NCI-H345 (cell line): Measurements from ENCODE around the gene NPDC1.
"Not testable (repeated sequence)": the region's sequence is repeated elsewhere in the genome, so short reads cannot be mapped to it uniquely, and the experiment has no call there.

Source experiments
- DNase-seq: peaks from one replicate; lab custom pipeline; 2025; lab: John Stamatoyannopoulos, UW

NPDC1 gene

DNA sequence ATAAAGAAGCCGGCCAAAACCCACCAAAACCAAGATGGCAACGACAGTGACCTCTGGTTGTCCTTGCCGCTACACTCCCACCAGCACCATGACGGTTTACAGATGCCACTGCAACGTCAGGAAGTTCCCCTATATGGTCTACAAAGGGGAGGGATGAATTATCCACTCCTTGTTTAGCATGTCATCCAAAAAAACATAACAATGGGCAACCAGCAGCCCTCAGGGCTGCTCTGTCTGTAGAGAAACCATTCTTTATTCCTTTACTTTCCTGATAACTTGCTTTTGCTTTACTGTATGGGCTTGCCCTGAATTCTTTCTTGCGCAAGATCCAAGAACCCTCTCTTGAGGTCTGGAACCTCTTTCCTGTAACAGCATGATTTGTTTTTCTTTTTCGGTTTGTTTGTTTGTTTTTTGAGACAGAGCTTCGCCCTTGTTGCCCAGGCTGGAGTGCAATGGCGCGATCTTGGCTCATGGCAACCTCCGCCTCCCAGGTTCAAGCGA, 29.3 kb upstream of the NPDC1 start:
- DNase-seq: no peak

- DNase-seq: no peak
These were observed 28.8 kb upstream of the NPDC1 start for GRCh38 chr9:137074657-137075274.

- no peak for DNase-seq
These were observed 28.0 kb upstream of the NPDC1 start for GRCh38 chr9:137073992-137074399.

DNA sequence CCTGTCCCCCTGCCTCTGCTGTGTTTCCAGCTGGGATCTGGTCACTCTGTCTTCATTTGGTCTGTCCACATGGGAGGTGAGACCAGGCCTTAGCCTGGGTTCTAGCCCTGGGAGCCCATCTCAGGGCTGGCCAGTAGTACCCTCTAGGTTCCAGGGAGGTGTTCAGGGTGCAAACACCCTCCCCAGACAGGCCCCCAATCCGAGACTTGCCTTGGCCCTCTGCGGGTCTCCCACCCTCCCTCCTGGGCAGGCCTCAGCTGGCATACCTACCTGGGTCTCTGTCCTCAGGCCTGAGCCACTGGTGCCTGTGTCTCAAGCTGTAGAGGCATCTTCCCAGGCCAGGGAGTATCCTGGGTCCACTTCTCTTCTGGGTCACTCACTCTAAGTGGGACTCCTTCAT, 25.3 kb upstream of the NPDC1 start:
- no peak for DNase-seq

DNA sequence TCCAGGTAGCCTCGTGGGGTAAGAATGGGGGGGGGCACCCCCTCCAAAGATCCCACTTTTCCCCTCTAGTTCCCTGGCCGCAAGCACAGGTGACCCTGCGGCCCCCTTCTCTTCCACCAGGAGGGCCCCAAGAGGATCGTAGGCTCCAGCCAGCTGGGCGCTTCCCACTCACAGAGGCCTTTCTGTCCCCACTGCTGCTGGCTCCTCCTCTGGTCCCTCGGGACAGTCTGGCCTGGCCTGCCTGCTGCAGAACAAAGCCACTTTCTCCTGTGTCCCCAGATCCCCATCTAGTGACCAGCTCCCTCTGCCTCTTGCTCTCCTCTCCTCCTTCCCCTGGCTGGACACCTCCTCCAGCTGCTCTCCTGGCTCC, 24.9 kb upstream of the NPDC1 start:
- DNase-seq: peak; percentile 62

DNA sequence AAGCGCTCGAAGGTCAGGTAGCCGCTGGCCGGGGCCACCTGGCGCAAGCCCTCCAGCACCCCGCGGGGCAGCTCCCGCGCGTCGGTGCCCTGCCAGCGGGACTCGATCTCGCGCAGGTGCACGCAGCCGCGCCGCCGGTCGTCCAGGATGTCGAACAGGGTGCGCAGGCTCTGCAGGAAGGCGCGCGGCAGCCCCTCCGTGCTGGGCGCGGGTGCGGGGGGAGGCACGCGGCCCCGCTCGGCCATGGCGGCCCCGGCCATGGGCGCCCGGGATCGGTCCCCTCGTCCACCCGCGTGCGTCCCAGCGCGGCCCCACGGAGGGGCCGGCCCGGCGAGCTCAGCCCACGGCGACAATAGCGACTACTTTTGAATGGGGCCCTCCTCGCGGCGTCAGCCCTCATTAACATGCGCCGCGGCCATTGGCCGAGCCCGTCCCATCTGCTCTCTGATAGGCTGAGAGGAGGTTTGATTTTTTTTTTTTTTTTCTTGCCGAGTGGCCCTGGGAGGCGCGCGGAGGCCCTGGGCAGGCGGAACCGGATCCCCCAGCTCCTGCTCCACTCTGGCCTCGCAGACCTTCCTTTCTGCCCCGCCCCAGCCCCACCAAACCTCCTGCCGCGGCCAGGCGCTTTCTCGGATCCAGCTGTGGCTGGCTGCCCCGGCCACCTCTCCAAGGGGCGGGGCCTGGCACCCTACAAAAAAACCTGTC, 24.4 kb upstream of the NPDC1 start, which contains the start of gene SAPCD2:
Gene SAPCD2, minus strand, starts transcription at position 357 of the 705 bp plus-strand sequence. Its CDS starts 97 bp downstream, at position 260.
- peak; percentile 92 for DNase-seq

DNA sequence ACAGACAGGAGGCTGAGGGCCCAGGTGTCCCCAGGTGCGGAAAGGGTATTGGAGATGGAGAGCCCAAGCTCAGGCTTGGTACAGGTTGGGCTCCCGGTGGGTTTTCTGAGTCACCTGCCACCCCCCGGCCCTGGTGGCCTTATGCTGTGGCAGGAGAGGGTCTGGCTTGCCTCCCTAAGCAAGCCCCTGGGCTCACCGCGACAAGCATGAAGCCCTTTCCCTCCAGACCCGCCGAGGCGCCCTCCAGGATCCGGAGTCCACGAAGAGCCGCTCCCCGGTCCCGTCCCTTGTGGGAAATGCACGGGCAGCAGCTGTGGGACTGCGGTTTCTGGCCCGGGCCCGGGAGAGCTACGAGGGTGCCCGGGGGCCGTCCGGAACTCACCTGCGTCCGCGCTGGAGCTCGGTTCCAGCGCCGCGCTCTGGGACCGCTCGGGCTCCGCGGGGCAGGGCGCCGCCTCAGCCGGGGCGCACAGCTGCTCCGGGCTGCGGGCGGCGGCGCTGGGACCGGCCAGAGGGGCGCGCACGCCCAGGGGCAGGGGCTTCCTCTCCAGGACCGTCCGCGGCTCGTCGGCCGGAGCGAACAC, 23.6 kb upstream of the NPDC1 start:
- DNase-seq: no peak

DNA sequence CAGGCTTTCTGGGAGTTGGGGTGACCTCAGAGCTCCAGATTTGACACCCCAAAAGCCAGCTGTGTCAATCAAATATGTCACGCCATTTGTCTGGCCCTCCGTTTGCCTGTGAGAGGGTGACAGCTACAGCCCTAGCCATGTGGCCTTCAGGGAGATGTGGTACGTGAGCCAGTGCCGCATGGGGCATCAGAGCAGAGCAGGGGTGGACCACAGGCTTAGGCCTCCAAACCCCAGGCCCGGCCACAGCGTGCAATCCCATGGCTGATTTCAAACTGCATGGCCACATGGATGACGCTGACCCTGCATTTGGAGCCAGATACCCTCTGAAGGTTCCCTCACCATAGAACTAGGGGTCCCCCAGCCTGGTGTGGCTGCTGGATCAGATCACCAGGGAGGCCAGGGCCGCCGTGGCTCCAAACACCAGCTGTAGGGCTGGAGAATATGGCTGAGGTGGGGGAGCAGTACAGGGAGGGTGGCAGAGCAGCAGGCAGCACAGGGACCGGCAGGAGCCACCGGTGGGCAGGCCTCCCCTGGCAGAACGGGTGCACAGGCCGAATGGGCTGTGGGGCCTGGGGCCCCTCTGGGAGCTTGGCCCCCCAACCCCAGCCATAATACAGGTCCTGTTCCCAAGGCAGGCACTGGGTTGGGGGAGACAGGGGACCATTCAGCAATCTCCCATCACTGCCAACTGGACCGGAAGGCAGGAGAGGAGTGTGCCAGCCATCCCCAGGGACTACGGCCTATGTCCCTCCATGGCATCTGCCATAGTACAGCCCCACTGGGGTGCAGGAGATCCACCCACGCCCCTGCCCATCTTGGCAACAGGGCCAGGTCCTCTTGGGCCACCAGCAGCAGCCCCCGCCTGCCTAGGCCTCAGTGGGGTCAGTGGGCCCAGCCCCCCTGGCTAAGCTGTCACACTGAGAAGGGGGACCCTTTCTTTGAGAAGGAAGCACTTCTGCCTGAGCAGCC, 22.8 kb upstream of the NPDC1 start:
- no peak for DNase-seq

- DNase-seq: peak; percentile 86
These were observed 22.0 kb upstream of the NPDC1 start for GRCh38 chr9:137067860-137068538.

GRCh38 chr9:137066096-137066861, 20.3 kb upstream of the NPDC1 start:
- DNase-seq: no peak

DNA sequence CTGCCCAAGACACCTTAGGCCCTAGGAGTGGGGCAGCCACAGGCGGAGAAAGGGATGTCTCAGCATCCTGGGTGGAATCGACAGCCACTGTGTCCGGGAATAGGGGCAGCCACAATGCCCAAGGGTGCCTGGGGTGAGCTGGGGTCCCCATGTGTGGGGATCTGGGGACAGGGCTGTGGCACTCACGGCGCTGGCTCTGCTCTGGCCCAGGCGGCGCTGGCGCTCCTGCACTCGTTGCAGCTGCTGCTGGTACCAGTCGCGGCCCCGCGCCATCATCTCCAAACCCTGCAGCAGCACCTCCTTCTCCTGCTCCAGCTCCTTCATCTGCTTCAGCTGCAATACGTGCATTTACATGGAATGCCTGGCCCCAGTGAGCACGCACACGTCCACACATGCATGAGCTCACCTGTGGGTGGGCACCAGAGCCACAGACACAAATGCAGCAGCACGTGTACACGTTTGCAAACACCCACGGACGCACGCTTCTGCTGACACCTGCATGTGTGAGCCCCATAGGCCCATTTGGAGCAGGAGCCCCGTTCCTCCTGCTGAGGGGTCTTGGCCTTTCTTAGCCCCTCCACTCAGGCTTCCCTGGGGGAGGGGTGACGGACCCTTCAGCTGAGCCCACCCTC, 19.5 kb upstream of the NPDC1 start:
- no peak for DNase-seq

DNA sequence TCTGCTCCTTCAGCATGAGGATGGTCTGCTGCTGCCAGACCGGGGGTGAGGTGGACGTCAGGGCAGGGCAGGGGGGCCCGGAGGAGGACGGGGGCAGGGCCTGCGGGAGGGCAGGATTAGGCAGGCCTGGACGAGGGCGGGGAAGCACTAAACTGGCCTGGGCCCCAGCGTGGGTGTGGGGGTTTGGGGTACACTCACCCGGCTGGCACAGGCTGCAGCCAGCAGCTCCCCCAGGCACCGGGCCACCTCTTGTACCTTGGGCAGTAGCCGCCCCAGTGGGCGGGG, 18.8 kb upstream of the NPDC1 start:
- no peak for DNase-seq

DNA sequence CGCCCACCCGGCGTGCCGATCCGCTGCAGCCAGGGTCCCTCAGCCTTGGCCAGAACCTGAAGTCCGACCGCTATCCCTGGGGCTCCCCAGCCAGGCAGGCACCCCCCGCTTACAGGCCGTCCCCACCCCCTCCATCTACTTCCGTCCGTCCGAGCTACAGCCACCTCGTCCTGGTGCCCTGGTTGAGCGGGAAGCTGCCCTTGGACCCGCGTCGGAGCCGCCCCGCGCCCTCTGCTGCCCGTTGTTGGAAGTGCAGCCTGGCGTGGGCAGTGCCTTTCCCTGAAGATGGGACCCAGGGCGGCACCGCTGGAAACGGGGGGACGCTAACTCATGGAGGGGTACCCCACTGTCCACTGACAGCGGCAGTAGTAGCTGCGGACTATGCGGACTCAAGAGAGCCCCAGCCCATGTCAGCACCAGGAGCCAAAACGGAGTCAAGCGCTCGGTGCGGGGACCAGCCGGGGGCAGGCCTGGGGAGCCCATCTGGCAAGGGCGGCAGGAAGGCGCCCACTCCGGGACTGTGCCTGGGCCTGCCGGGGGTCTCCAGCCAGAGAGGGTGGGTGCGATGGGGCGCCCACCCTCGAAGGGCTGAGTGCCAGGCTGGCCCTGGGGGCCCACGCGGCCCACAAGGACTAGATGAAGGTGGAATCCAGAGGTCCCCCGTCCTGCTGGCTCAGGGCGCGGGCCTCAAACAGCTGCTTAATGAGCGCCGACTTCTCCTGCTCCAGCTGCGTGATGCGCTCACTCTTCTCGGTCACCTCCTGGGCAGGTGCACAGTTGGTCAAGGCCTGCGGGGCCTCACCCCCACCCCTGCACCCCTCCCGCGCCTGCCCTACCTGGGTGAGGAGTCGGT, 18.3 kb upstream of the NPDC1 start:
- peak; percentile 56 for DNase-seq

GRCh38 chr9:137063311-137064026, 17.5 kb upstream of the NPDC1 start:
- no peak for DNase-seq

- DNase-seq: not testable (repeated sequence)
These were observed 16.8 kb upstream of the NPDC1 start for GRCh38 chr9:137062798-137063197.

DNA sequence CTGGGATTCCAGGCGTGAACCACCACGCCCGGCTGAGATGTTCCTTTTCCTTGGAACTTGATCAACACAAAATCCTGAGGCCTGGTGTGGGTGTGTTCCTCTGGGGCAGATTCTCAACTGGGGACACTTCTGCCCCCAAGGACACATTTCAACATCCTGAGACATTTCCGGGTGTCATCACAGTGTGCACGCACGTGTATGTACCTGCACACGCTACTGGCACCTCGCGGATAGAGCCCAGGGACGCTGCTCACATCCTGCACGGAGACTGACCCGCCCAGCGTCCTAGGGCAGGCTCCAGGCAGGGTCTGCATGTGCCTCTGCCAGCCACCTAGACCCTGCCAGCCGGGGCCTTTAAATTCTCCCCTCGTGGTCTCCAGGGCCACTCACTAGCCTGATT, 16.4 kb upstream of the NPDC1 start:
- no peak for DNase-seq

DNA sequence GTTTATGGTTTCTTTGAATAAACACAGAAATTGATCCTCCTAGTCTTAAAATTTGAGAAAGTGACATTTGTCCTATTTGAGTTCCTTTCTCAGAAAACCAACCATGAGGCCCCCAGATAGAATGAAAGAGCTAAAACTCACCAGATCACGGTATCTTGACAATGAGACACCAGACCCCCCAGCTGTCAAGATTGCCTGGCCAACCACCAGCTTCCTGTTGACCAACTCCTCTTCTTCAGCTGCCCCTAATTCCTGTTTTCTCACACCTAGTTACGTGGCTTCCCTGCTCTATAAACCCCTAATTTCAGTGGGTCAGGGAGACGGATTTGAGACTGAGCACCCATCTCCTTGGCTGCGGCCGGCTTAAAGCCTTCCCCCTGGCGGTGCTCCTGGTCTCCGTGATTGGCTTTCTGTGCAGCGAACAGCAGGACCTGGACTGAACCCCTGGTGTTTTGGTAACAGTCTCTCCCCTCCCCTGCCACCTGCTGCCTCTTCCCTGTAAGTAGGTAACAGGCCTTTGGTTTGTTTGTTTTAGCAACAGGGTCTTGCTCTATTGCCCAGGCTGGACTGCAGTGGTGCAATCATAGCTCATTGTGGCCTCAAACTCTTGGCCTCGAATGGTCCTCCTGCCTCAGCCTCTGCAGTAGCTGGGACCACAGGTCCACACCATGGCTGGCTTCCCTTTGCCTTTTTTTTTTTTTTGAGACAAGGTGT, 12.7 kb upstream of the NPDC1 start:
- DNase-seq: peak; percentile 56

- DNase-seq: peak; percentile 88
These were observed 11.6 kb upstream of the NPDC1 start for GRCh38 chr9:137057545-137057944.
